ENCODE measurements around the gene TPP2. TPM values are rescaled to one million over a fixed set of nuclear protein-coding genes. Genes with fewer than 3 reads are reported as not detected.

Gene TPP2
- total RNA-seq (42.7 and 47.3 TPM in 2 replicates), polyA plus RNA-seq (15.0 and 18.1 TPM in 2 replicates)

- TF ChIP-seq EZH2phosphoT487 (IDR thresholded peaks at IDR 0.05; ENCODE audit: low read depth, severe bottlenecking, unreplicated experiment), result no peak
- no peak for TF ChIP-seq CTCF (IDR thresholded peaks at IDR 0.05; ENCODE audit: poor library complexity)
- no peak for TF ChIP-seq EZH2 (IDR thresholded peaks at IDR 0.05; ENCODE audit: borderline replicate concordance)
- Histone ChIP-seq H3K4me1 (ENCODE audit: insufficient read depth) (peaks cover 19% of the 10 kb centered on the region), H3K9me2 (replicated peaks; ENCODE audit: insufficient read depth) (no peaks in the 10 kb centered on the region), H2AFZ (peak within 1 kb of the TSS; percentile 73), H3K27ac (peak within 1 kb of the TSS; percentile 97), H3K4me2 (peak within 1 kb of the TSS; percentile 82), H3K4me3 (peak within 1 kb of the TSS; percentile 74), H3K36me3 (replicated peaks; ENCODE audit: insufficient read depth, low read depth) (no peaks in the 10 kb centered on the region), H3K79me2 (peaks cover 55% of the 10 kb centered on the region), H4K20me1 (ENCODE audit: insufficient read depth, poor library complexity, severe bottlenecking) (peaks cover 24% of the 10 kb centered on the region), H3K27me3 (no peaks in the 10 kb centered on the region), H3K9me3 (ENCODE audit: low read depth) (no peaks in the 10 kb centered on the region)
- 1% methylated on average over 40 of the region's 53 CpGs for WGBS (ENCODE audit: low lambda C conversion rate, missing lambda C conversion rate)
- peak; percentile 99 for DNase-seq (ENCODE audit: low spot score)
Measured at GRCh38 chr13:102596147-102597028, at the start of gene TPP2. TSS of gene TPP2 (plus strand) at chr13:102596986. CDS start at chr13:102597039, 53 bp downstream.

GRCh38 chr13:102548811-102549210, 48.0 kb upstream of the TPP2 start:
- Histone ChIP-seq H3K4me3 (no peak overlapping the region), H3K4me1 (ENCODE audit: insufficient read depth) (no peaks in the 10 kb centered on the region), H3K27ac (no peak overlapping the region), H3K4me2 (no peak overlapping the region), H2AFZ (no peak overlapping the region), H3K79me2 (no peaks in the 10 kb centered on the region), H3K36me3 (replicated peaks; ENCODE audit: insufficient read depth, low read depth) (no peaks in the 10 kb centered on the region), H3K27me3 (no peaks in the 10 kb centered on the region), H3K9me3 (ENCODE audit: low read depth) (no peaks in the 10 kb centered on the region), H4K20me1 (ENCODE audit: insufficient read depth, poor library complexity, severe bottlenecking) (no peaks in the 10 kb centered on the region), H3K9me2 (replicated peaks; ENCODE audit: insufficient read depth) (no peaks in the 10 kb centered on the region)
- TF ChIP-seq CTCF (IDR thresholded peaks at IDR 0.05; ENCODE audit: poor library complexity), result no peak
- TF ChIP-seq EZH2phosphoT487 (IDR thresholded peaks at IDR 0.05; ENCODE audit: low read depth, severe bottlenecking, unreplicated experiment), result no peak
- no peak for TF ChIP-seq EZH2 (IDR thresholded peaks at IDR 0.05; ENCODE audit: borderline replicate concordance)
- DNase-seq (ENCODE audit: low spot score), result no peak

- Histone ChIP-seq H3K4me2 (no peak overlapping the region), H4K20me1 (ENCODE audit: insufficient read depth, poor library complexity, severe bottlenecking) (no peaks in the 10 kb centered on the region), H3K27ac (no peak overlapping the region), H3K9me3 (ENCODE audit: low read depth) (no peaks in the 10 kb centered on the region), H3K79me2 (no peaks in the 10 kb centered on the region), H3K27me3 (no peaks in the 10 kb centered on the region), H3K4me3 (no peak overlapping the region), H3K4me1 (ENCODE audit: insufficient read depth) (no peaks in the 10 kb centered on the region), H3K36me3 (replicated peaks; ENCODE audit: insufficient read depth, low read depth) (no peaks in the 10 kb centered on the region), H3K9me2 (replicated peaks; ENCODE audit: insufficient read depth) (no peaks in the 10 kb centered on the region), H2AFZ (no peak overlapping the region)
- 73% methylated on average over 7 of the region's 7 CpGs for WGBS (ENCODE audit: low lambda C conversion rate, missing lambda C conversion rate)
- no peak for DNase-seq (ENCODE audit: low spot score)
- TF ChIP-seq EZH2phosphoT487 (IDR thresholded peaks at IDR 0.05; ENCODE audit: low read depth, severe bottlenecking, unreplicated experiment) (no peak), CTCF (IDR thresholded peaks at IDR 0.05; ENCODE audit: poor library complexity) (no peak), EZH2 (IDR thresholded peaks at IDR 0.05; ENCODE audit: borderline replicate concordance) (no peak)
Measured at GRCh38 chr13:102550507-102550906, 46.3 kb upstream of the TPP2 start.
